MCF 10A (cell line): ENCODE measurements around the gene RPS8. TPM values are rescaled to one million over a fixed set of nuclear protein-coding genes. Genes with fewer than 3 reads are reported as not detected.

Source experiments
- BruUV-seq: library from RNA; stranded (reverse); fragments of 400-500 nt; replicated peaks from 2 replicates; lab custom pipeline; 2021; lab: Mats Ljungman, UMichigan
- CTCF ChIA-PET: fragments of 300-600 bp; sonication (Branson Sonifier 250); formaldehyde crosslinking; extraction: SDS; loops from one replicate; lab custom pipeline; 2021; ENCODE audit warnings: antibody characterized with exemption, inconsistent platforms; lab: Yijun Ruan, JAX
- POLR2A ChIA-PET: fragments of 300-600, 350-650 bp; sonication (Branson Sonifier 250); formaldehyde crosslinking; extraction: SDS; loops from one replicate; lab custom pipeline; 2020; ENCODE audit warnings: antibody characterized with exemption, inconsistent platforms; lab: Yijun Ruan, JAX
- DNase-seq: peaks from one replicate; pipeline ENCODE4 v3.0.0-alpha.2; 2018; ENCODE audit not compliant: unreplicated experiment
- H3K27ac Mint-ChIP-seq: one replicate; pipeline ENCODE4 v1.8.0; 2022; ENCODE audit warnings: mild to moderate bottlenecking, low read depth, mixed read lengths; ENCODE audit not compliant: unreplicated experiment
- H3K27me3 Mint-ChIP-seq: one replicate; pipeline ENCODE4 v1.8.0; 2022; ENCODE audit warnings: mixed read lengths; ENCODE audit not compliant: insufficient read depth, unreplicated experiment
- H3K36me3 Mint-ChIP-seq: one replicate; pipeline ENCODE4 v1.8.0; 2022; ENCODE audit warnings: mild to moderate bottlenecking, moderate library complexity, mixed read lengths; ENCODE audit not compliant: insufficient read depth, unreplicated experiment
- H3K4me1 Mint-ChIP-seq: one replicate; pipeline ENCODE4 v1.8.0; 2022; ENCODE audit warnings: mixed read lengths; ENCODE audit not compliant: insufficient read depth, unreplicated experiment
- H3K4me3 Mint-ChIP-seq: one replicate; pipeline ENCODE4 v1.8.0; 2022; ENCODE audit warnings: mild to moderate bottlenecking, moderate library complexity, mixed read lengths; ENCODE audit not compliant: unreplicated experiment
- H3K9me3 Mint-ChIP-seq: one replicate; pipeline ENCODE4 v1.8.0; 2022; ENCODE audit warnings: mixed read lengths; ENCODE audit not compliant: unreplicated experiment
- intact Hi-C: fragments of 100-400 bp; cut with micrococcal nuclease; formaldehyde crosslinking; loops from 2 replicates; pipeline ENCODE4 v1.14.1; 2022
- total RNA-seq: library from RNA; stranded (reverse); gene quantifications from 2 replicates; pipeline ENCODE4 v1.2.3, GENCODE V29; 2022
- TF ChIP-seq, protein P1 (sequence below): fragments of 200-600 bp; IDR thresholded peaks from one replicate; pipeline ENCODE4 v1.8.0; 2022; ENCODE audit warnings: antibody characterized with exemption, mild to moderate bottlenecking; ENCODE audit not compliant: unreplicated experiment

Gene RPS8
- total RNA-seq, 1 experiment from 2014 or later = 2,454 TPM

DNA sequence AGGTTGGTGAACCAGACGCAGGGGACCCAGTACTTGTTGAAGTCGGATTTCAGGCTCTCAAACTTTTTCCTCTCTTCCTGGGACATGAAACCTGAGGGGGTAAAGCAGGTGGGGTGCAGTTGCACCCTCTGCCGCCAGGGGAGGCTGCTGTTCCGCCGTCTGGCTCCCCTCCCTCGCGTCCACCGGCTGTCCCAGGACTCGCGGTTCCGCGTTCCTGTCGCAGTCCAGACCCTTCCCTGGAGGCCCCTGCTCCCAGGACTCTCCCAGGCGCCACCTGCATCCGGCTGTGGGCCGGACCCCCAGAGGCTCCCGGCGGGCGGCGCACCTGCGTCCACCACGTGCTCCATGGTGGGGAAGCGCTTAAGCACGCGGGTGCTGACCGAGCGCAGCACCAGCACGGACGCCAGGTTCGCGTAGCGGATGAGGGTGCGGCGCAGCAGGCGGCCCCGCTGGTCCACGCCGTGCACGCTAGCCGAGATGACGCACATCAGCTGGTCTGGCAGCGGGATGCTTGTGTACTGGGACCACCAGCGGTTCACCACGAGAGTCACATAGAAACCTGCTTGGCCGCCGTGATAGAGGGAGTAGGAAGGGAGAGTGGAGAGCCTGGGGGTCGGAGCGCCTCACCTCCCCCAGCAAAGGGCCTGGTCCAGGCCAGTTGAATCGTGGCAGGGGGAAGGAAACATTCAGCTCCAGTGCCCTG is 10.9 kb downstream of the RPS8 start:
- Mint-ChIP-seq H3K27me3 (no peaks in the 10 kb centered on the region), H3K4me1 (peaks cover 7% of the 10 kb centered on the region), H3K27ac (peak overlapping the region; percentile 46), H3K9me3 (no peaks in the 10 kb centered on the region), H3K4me3 (peak overlapping the region; percentile 58), H3K36me3 (peaks cover 17% of the 10 kb centered on the region)
- intact Hi-C loops = loop anchor here (1.0 kb wide), 1 partner anchor 33 kb away; no protein-coding TSS in a partner anchor
- CTCF ChIA-PET = interaction anchor here (0.6 to 1.4 kb wide), 4 partner anchors 8 to 55 kb away, joined by 3 to 7 read pairs (median 4); no protein-coding TSS in a partner anchor
- BruUV-seq = no TSS peak
- TF ChIP-seq, protein P1, sequence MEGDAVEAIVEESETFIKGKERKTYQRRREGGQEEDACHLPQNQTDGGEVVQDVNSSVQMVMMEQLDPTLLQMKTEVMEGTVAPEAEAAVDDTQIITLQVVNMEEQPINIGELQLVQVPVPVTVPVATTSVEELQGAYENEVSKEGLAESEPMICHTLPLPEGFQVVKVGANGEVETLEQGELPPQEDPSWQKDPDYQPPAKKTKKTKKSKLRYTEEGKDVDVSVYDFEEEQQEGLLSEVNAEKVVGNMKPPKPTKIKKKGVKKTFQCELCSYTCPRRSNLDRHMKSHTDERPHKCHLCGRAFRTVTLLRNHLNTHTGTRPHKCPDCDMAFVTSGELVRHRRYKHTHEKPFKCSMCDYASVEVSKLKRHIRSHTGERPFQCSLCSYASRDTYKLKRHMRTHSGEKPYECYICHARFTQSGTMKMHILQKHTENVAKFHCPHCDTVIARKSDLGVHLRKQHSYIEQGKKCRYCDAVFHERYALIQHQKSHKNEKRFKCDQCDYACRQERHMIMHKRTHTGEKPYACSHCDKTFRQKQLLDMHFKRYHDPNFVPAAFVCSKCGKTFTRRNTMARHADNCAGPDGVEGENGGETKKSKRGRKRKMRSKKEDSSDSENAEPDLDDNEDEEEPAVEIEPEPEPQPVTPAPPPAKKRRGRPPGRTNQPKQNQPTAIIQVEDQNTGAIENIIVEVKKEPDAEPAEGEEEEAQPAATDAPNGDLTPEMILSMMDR = peak; percentile 93
- peak; percentile 68 for DNase-seq
- POLR2A ChIA-PET = interaction anchor here (0.7 kb wide), 1 partner anchor 9 kb away, joined by 3 read pairs; no protein-coding TSS in a partner anchor

DNA sequence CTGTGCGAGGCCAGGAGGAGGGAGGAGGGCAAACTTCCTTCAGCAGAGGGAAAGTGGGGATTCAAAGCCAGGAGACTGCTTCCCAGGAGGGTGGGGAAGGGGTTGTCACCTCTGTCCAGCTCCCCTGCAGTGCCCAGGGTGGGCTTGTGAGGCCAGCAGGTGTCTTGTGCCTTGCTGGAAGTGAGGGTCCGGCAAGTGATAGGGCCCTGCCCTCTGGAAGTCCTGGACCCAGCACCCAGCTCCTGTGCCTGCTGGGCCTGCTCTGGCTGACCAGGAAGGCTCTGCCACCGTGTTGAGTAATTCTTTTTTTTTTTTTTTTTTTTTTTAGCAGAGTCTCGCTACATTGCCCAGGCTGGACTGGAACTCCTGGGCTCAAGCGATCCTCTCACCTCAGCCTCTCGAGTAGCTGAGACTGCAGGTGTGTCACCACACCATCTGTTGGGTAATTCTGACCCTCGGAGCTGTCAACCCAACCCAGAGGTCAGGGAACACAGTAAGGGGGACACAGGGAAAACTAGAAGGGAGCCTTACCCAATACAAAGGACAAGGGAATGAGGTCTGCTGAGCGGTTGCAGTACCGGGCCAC is 11.6 kb downstream of the RPS8 start:
- peaks cover 7% of the 10 kb centered on the region for H3K4me1 Mint-ChIP-seq
- DNase-seq = no peak

DNA sequence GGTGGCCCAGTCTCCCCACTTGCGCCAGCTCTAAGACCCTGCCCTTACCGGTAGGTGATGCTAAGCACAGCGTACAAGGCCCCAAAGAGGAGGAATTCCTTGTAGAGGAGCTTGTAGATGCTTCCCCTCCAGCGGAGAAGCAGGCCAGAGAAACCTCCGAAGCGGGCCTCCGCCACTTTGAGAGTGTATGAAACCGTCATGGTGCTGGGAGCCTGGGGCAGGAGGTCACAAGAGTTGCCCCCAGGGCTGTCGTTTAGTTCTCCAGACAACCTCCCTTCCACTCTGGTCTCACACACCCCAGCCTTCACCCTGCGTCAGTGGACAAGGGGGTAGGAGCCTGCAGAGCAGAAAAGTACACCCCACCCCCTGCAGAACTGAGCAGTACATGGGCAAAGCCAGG is 12.2 kb downstream of the RPS8 start:
- CTCF ChIA-PET = interaction anchor here (1.4 to 1.5 kb wide), 2 partner anchors 10 to 520 kb away, joined by 3 read pairs; no protein-coding TSS in a partner anchor
- POLR2A ChIA-PET = interaction anchor here (4.2 kb wide), 1 partner anchor 11 kb away, joined by 36 read pairs; the partner anchor contains the start of gene RPS8
- intact Hi-C loops = no loop called here
- H3K27me3 Mint-ChIP-seq = no peaks in the 10 kb centered on the region
- BruUV-seq = no TSS peak
- no peak for DNase-seq
- H3K9me3 Mint-ChIP-seq = no peaks in the 10 kb centered on the region
- TF ChIP-seq, protein P1 = no peak
- H3K4me1 Mint-ChIP-seq = peaks cover 7% of the 10 kb centered on the region
- no peak overlapping the region for H3K4me3 Mint-ChIP-seq
- no peak overlapping the region for H3K27ac Mint-ChIP-seq
- H3K36me3 Mint-ChIP-seq = peaks cover 5% of the 10 kb centered on the region

More for the DNA sequence above, 11.6 kb downstream of the RPS8 start:
- BruUV-seq = no TSS peak
- intact Hi-C loops = loop anchor here (1.0 kb wide), 1 partner anchor 32 kb away; no protein-coding TSS in a partner anchor
- ChIA-PET CTCF (interaction anchor here (1.4 kb wide), 1 partner anchor 9 kb away, joined by 3 read pairs; no protein-coding TSS in a partner anchor), POLR2A (interaction anchor here (0.7 kb wide), 1 partner anchor 9 kb away, joined by 3 read pairs; no protein-coding TSS in a partner anchor)
- H3K9me3 Mint-ChIP-seq = no peaks in the 10 kb centered on the region
- no peak overlapping the region for H3K4me3 Mint-ChIP-seq
- H3K27me3 Mint-ChIP-seq = no peaks in the 10 kb centered on the region
- H3K27ac Mint-ChIP-seq = peak overlapping the region; percentile 46
- H3K36me3 Mint-ChIP-seq = peaks cover 10% of the 10 kb centered on the region
- TF ChIP-seq, protein P1 = no peak
